Putamen (tissue), 1 donor: ENCODE results near the gene SETD3.
A peak's percentile ranks its signal among the peaks of the same experiment; 100 is the strongest.

Experiments
- DNase-seq: peaks from one replicate; pipeline ENCODE4 v3.0.0-alpha.2; 2016; ENCODE audit warnings: low spot score

SETD3 gene

DNA sequence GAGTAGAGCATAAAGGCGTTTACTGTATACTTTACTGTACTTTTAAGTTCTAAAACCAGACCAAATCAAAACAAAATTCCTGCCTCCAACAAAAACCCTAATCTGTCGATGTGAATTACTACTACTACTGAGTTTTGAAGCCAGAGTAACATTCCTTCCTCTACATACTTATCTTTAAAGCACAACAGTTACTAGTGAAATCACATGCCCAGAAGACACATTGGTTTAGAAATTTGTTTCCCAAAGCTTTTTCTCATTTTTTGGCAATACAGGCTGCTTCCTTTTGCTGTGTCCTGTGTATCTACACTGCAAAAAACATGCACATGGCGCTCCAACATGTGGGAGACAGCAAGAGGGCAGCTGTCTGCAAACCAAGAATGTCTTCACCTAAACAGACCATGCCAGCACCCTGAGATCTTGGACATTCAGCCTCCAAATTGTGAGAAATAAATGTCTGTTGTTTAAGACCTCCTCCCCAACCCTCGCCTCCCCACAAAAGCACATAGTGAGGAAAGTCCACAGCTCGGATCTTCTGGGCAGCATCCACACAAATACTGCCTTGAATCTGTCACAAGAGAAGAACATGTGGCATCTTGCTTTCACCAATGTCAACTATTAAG is 21.1 kb downstream of the SETD3 start:
- DNase-seq, result no peak

DNA sequence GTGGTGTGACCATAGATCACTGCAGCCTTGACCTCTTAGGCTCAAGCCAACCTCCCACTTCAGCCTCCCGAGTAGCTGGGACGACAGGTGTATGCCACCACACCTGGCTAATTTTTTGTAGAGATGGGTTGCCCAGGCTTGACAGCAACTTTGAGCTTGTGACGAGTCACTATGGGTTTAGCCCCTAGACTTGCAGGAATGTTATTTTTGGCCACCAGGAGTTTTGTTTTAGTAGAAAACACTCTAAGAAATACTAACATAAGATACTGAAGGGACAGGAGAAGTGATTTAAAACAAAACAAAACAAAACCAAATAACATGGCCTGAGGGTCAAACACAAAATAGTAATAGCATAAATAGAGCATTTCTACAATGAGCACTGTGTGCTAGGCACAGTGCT is 26.4 kb downstream of the SETD3 start:
- no peak for DNase-seq

DNA sequence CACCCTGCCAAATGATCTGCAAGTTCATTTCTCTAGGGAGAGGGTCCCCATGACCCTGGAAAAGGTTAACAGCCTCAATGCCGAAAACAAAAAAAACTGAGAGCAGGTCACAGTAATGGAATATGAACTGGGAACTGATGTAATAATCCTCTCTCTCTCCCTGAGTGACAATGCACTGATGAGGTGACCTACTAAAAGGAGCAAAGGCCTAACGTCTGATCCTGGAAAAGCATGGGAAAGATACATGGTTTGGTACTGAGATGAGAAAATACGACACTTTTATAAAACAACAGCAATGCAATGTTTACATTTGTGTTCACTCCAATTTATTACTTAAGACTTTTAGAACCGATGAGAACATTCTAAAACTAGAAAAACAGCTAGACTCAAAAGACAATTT is 27.7 kb downstream of the SETD3 start:
- no peak for DNase-seq

DNA sequence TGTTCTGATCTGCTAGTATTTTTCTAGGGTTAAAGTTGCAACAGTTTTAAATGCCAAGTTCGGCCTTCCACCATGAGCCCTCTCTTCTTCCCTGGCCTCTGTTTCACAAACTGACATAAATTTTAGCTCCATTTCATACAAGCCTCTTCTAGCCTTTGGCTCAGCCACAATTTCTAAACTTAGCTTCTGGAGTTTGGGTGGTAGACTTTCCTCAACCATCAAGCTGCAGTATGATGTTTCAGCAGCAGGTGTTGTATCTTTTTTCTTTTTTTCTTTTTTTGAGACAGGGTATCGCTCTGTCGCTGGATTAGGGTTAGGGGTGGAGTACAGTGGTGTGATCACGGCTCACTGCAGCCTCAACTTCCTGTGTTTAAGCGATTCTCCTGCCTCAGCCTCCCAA is 29.4 kb downstream of the SETD3 start:
- no peak for DNase-seq

DNA sequence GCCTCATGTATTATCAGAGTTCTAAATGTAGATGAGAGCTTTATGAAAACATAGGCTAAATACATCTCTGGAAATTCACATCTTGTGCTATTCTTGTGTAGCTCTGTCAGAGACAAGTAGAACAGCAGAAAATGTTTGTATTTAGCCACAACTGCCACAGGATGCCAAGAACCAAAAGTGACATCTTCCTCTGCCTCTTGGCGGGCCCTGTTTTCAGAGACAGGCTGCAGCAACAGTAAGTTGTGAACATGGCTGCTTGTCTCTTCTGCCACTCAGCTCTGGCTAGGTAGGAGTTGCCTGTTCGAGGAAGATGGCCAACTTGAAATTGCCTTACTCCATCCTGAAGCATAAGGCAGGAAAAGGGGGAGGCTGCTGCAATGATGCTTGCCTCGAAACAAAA is 30.4 kb downstream of the SETD3 start:
- DNase-seq, result no peak

DNA sequence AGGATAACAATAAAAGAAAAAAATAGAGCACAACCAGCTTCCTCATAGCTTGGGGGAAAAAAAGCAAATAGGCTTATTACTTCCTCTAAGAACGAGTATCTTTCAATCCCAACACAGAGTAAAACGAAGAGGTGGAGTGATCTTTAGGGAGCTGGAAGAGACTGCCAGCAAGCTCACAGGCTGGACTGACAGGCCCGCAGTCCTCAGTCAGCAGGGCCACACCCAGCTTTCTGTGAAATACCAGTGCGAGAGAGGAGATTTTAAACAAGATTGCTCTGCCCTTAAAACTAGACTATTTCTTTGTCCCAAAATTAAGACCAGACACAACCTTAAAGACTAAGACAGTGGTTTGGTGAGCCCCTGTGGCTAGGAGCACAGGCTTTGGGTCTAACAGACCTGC is 32.9 kb downstream of the SETD3 start:
- DNase-seq, result no peak

DNA sequence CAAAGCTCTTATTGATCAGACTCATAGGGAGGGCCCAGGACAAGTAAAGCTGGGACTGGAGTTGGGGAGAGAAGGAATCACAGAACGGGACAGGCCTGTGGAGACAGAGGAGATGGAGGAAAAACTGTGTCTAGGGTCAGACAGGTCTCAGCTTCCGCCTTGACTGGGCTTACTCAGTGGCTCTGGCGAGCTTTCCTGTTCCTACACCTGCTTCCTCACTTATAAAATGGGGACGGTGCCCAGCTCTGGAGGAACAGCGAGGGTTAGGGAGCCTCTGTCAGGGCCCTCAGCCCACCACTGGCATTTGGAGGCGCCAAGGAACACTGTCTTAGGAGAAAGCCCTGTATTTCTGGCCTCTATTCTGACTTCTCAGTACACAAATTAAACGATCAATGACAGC is 34.7 kb downstream of the SETD3 start:
- no peak for DNase-seq

DNA sequence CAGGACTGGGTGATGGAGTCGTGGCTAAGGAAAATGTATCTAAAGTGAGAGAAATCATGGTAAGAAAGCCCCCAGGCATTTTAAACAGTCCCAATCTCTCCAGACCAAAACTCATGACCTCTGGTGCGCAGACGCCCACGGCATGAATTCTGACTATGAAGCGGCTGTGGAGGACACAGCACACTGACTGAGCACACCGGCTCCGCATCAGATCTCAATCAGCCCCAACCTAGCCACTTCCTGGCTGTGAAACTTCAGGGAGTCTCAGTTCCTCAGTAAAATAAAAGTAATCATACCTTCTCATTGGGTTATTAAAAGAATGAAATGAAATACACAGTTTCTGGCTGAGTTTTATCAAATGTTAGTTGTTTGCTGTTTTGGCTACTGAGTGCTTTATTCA is 38.7 kb downstream of the SETD3 start:
- DNase-seq, result no peak

DNA sequence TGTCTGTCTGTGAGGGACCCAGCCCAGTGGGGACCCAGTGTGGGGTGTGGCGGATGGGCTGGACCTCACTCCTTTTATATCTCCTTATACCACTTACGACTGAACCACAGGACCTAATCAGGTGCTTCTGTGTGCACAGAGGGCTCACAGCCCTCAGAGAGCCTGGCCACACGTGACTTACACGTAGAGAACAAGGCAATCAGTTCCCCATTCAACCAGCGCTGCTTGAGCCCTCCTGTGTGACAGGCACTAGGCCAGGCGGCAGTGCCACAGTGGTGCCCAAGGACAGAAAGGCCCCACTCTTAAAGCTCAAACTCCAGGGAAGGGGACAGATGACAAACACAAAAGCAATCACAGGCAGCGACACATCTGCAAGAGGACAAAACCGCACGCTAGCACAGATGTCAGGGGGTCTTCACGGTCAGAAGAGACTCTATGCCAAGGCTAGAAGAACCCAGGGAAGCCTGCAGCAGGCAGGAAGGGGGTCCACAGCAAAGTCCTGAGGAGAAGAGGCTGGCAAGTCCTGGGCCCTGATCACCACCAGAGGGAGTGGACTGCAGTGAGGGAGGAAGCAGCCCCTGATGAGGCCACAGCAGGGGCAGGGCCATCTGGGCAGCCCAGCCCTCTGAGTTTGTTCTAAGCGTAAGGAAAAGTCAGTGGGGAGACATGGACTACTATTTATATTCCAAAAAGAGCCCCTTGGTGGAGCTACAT is 39.3 kb downstream of the SETD3 start:
- DNase-seq, result no peak

DNA sequence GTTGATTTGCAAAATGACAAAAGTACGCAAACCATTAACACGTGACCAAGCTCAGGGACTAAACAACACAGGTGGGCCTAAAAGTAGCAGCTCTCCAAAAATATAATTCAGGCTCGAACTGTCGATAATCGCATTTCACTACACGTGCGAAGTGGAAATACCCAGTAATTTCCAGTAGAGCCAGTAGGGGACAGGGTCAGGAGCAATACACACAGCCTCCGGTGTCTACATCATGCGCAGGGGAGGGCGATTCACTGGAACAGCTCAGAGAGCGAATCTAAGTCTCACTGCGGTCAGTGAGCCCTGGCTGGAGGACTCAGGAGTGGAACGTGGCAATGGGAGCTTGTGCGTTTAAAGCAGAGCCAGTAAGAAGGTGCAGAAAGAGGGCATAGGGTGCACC is 40.4 kb downstream of the SETD3 start:
- DNase-seq, result no peak

DNA sequence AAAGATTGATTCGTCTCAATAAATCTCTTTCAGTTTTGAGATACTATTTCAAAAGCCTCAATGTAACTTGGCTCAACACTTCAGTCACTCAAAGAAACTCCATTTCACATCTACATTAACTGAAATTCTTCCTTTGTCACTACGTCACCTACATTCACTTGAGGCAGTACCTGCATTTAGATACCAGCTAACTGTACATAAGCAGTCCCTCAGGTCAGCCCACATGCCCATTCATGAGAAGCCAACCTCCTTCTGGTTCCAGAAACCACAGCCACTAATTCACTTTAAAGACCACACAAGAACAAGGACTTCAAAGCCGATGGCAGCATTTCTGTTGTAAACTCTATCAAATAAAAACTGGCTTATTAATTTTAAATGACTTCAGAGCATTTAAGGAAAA is 43.0 kb downstream of the SETD3 start:
- DNase-seq, result no peak

DNA sequence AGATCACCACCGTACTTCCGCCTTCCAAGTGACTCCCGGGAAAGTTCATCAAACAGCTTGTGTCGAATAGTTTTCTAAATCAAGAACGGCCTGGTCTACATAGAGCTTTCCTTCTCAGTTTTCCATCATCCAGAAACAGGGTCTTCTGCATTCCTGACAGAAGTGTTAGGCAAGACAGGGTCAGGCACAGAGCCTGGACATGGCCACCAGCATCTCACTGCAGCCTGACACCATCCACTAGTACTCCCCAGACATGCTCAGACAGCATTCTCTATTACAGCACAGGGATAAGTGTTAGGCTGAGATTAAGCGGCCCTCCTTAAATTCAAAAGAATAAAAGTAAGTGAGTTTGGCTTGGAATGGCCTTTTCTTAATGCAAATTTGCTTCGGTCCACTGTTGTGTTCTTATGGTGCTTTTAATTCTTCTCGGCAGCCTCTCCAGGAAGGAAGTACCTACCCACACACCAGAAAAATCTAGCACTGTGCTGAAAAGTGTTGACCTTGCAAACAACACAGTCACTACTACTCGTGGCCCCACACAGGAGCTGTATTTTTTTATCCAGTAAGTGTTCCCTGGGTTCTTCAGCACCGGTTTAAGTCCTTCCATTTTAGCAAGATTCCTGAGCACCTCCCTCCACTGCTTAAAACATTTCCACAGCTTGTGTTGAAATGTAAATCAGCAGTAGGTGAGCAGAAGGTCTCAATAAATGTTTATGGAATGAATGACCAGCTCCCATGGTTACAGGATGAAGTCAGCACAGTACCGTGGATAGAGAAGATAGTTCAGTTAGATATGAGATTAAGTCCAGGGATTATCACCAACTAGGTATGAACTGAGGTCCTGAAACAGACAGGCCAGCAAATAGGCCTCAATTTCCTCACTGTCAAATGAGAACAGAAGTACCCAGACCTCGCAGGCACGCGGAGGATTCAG is 44.1 kb downstream of the SETD3 start:
- no peak for DNase-seq

DNA sequence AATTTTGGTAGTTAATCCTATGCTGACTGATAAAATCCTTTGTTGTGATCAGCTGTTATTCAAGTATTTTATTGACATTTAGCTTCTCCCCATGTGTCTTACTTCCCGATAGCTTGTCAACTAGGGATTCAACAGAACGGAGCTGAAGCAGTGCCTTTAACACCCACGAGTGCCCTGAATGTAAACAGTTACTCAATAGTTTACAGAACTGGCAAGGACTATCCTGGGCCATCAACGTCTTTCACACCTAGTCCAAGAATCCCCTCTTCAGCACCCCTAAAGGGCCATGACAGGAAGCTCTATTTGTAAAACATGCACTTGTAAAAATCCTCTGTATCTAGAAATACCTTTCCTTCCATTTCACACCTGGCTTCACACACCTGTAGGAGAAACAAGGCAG is 45.3 kb downstream of the SETD3 start:
- DNase-seq, result no peak

DNA sequence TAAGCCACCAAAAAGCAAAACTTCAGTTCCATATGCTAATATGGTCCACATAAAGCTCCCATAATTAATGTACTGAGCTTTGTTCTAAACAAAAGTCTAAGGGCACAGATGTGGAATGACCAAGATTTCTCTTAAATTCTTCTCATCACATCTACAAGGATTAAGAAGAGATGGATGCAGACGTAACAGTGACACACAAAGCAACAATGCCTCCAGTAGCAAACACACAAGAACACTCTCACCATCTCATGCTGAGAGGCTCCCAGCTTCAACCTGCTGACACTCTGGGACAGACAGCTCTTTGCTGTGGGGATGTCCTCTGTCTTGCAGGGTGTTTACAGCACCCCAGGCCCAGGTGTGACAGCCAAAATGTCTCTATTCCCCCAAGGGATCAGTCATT is 48.2 kb downstream of the SETD3 start:
- no peak for DNase-seq

DNA sequence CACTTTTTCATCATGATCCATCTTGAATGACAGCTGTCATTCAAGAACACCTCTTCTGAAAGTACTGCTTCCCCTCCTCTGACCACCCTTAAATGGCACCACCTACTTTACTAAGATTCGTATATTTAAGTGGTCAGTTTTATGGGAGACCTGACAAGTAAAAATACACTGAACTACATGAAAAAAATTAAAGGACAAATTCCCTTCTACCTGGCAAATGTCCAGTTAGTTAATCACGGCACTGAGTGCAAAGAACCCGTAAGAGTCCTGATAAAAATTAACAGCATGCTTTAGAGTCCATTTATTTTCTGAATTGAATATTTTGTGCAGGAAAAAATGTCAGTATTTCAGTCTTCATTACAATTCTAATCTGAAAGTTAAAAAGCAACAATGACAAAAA is 48.7 kb downstream of the SETD3 start:
- no peak for DNase-seq

DNA sequence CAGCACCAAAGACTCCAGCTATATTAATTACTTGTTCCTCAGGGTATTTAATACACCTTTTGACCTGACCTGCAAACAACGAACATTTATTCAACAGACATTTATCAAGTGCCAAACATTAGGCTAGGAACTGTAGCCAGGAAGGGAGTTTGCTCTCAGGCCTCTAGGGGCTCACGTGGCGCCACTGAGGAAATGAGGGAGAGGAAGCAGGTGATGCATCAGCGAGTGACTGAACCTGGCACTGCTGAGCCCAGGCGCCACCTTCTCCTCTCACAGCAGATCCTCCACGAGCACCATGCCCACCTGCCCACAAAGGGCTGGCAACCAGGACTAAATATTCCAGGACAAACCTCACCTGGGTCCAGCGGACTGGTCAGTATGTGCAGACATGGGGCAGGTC is 50.2 kb downstream of the SETD3 start:
- DNase-seq, result no peak

DNA sequence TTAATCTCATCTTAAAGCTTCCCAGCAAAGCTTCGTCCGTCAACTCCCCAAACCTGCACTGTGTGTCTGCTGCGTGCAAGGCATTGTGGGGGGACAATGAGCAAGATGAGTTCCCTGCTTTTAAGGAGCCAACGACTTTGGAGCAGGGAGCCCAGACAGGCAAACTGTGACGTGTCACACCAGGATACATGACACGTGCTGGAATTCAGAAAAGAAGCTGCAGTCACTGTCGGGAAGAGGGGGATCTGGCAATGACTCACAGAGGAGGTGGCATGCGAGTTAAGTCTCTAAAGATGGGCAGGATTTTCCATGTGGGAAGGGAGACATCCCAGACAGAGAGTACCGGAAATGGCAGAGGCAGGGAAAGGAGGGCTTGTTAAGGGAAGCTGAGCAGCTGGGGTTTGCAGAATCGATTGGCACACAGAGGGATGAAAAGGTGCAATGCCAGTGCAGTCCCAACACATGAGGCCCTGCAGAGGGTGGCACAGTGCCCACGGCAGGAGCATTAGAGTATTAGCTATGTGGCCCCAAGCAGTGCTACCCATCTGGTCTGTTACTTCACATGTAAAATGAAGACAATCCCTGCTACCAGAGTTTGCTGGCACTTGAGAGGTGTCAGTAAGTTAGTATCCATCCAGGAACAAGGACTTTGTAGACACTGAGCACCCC is 52.9 kb downstream of the SETD3 start:
- peak; percentile 81 for DNase-seq

DNA sequence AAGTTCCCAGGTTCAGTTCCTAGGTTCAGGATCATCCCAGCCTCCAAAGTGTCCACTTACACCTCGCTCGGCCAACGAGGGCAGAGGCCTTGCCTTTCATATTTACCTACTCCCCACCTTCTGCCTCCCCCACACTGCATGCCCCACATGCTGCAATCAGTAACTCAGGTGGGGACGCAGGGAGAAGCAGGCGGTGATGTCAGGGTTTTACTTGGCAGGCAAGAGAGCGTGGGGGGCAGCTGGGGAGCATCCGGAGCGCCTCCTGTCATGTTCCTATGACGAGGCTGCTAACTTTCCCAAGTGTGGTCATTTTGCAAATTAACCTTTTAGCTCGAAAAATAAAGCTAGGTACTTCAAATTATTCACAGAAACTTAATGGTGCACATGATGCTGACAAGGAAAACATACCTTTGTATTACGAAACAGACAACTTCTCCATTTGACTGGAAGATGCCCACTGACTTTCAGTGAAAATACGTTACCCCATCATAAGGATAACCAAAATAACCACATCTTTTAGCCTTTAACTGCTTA is 53.8 kb downstream of the SETD3 start:
- no peak for DNase-seq

DNA sequence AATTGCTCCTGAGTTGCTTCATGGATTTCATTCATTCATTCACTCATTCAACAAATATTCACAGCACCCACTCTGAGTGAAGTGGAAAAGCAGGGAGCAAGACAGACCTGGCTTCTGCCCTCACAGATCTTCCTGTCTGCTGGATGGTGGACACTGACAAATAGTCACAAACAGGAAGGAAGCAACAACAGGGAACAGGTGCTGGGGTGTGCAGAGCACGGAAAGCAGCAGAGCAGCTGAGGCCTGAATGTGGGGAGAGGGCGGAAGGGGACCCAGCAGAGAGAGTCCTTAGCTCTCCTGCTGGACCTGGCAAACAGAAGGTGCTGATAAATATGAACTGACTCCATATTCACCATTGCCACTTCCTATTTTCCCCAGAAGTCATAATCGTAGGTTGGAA is 54.4 kb downstream of the SETD3 start:
- no peak for DNase-seq

DNA sequence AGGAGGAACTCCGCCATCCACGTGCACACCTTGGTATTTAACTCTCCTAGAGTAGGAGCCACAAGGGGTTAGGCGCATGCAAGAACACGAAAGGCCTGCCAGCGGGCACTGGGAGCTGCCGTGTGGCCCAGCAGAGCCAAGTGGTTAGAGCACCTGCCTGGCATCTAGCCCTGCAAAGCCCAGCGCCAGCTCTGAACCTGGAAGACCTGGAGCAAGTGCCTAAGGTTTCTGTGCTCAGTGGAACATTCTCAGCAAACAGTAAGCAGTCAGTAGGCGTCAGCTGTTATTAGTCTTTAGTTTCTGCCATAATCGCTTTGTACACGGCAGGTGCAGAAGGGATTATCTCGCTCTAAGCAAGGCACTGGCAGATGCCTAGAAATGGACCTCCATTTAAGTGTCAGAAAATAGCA is 55.4 kb downstream of the SETD3 start:
- DNase-seq, result no peak

DNA sequence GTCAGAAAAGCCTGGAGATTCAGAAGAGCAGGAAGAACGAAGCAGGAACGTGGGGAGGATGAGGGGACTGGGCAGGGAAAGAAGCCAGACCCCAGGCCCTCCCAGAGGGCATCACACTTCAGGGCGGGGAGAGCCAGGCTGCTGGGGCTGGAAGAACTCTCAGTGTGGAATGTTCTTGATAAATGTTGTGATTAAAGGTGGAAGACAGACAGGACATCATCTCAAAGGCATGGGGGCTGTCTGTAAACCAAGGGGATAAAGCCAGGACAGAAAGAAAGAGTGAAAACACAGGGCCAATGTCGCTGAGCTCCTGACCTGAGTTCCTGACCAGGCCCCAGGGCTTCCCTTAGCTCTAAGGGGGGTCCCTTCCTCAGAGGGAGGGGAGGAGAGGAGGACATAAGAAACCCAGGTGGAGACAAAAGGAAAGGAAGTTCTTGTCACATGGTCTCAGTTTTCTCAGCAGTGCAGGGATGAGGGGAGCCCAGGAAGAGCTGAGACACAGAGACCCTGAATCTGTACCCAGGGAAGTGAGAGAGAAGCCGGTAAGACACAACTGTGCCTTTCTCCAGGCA is 56.3 kb downstream of the SETD3 start:
- no peak for DNase-seq

DNA sequence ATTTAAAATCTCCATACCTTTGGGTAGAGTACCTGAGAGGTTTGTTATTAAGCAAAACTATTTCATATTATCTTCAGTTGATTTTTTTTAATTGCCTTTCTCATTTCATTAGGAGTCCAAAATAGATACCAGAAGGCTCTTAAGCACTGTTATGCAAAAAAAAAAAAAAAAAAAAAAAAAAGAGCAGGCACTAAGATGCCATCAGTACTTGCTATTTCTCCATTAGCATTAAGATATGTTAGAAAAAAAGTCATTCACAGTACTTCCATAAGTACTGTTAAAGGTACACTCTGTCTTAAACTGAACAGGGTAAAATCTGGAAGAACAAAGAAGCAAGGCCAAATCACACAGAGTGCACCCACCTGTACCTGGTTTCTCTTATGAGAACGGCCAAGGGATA is 57.2 kb downstream of the SETD3 start:
- no peak for DNase-seq
